ENCODE results near the gene CREB5.

CREB5 gene

DNA sequence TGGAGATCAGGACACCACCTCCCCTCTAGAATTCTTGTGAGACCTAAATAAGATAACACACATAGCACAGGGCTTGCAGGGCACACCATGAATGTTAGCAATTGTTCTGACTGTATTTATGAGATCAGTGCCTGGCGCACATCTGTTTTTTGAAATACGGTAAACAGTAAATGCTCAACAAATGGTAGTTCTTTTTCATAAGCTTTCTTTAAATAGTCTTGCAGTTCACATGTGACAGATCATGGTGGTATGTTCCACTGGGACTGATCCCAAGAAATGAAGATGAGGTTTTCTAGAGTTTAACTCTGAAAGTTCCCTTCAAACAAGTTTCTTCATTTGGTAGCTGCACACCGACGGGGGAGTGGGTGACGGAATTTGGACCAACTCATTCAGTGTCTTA is 34.8 kb downstream of the CREB5 start:
- TF ChIP-seq, protein P1, sequence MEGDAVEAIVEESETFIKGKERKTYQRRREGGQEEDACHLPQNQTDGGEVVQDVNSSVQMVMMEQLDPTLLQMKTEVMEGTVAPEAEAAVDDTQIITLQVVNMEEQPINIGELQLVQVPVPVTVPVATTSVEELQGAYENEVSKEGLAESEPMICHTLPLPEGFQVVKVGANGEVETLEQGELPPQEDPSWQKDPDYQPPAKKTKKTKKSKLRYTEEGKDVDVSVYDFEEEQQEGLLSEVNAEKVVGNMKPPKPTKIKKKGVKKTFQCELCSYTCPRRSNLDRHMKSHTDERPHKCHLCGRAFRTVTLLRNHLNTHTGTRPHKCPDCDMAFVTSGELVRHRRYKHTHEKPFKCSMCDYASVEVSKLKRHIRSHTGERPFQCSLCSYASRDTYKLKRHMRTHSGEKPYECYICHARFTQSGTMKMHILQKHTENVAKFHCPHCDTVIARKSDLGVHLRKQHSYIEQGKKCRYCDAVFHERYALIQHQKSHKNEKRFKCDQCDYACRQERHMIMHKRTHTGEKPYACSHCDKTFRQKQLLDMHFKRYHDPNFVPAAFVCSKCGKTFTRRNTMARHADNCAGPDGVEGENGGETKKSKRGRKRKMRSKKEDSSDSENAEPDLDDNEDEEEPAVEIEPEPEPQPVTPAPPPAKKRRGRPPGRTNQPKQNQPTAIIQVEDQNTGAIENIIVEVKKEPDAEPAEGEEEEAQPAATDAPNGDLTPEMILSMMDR (IDR thresholded peaks at IDR 0.05; ENCODE audit: insufficient read depth, missing control alignments): no peak
- FAIRE-seq (no peak), DNase-seq (ENCODE audit: insufficient read length, low spot score) (no peak)

- no peak for FAIRE-seq
- no peak for DNase-seq (ENCODE audit: insufficient read length, low spot score)
- TF ChIP-seq, protein P1 (IDR thresholded peaks at IDR 0.05; ENCODE audit: insufficient read depth, missing control alignments): no peak
Measured at GRCh38 chr7:28448708-28449107, 36.4 kb downstream of the CREB5 start.

- TF ChIP-seq, protein P1 (IDR thresholded peaks at IDR 0.05; ENCODE audit: insufficient read depth, missing control alignments): no peak
- FAIRE-seq (no peak), DNase-seq (ENCODE audit: insufficient read length, low spot score) (no peak)
Measured at GRCh38 chr7:28452681-28453080, 40.4 kb downstream of the CREB5 start.

DNA sequence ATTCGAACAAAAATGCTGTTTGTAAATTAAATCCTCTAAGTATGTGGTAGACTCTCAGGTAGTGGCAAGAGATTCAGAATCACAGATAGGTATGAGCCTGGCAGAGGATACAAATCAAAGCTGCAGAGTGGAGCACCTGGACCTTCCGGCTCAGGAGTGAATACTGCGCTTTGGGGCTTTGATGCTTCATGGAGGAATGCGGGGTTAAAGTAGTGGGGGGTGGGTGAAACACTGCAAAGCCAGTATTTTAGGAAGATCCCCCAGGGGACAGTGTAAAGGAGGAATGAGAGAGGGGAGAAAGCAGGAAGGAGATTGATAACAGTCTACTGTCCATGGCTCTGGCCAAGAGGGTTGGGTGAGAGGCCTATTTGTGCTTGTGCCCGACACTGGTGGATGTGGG is 43.2 kb downstream of the CREB5 start:
- FAIRE-seq (no peak), DNase-seq (ENCODE audit: insufficient read length, low spot score) (no peak)
- TF ChIP-seq, protein P1 (IDR thresholded peaks at IDR 0.05; ENCODE audit: insufficient read depth, missing control alignments): no peak

GRCh38 chr7:28456044-28456443 is 43.7 kb downstream of the CREB5 start:
- TF ChIP-seq, protein P1 (IDR thresholded peaks at IDR 0.05; ENCODE audit: insufficient read depth, missing control alignments): no peak
- no peak for DNase-seq (ENCODE audit: insufficient read length, low spot score)
- FAIRE-seq: no peak

DNA sequence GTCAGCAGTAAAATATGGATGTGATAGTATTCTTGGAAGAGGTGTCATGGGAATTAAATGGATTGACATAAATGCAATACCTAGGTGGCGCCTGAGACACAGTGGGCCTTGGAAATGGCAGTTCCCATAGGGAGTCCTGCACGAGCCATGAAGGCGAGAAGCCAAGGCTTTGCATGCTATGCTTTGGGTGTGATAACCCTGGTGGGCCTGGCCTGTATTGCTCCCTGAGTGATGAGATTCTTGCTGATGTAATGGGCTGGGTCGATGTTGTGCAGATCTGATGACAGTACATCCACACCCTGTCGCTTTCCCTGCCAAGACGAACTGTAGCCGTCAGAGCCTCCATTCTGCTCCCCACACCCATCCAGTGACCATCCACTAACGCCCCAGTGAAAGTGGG is 46.4 kb downstream of the CREB5 start:
- FAIRE-seq: no peak
- DNase-seq (ENCODE audit: insufficient read length, low spot score): no peak
- TF ChIP-seq, protein P1 (IDR thresholded peaks at IDR 0.05; ENCODE audit: insufficient read depth, missing control alignments): no peak

- DNase-seq (ENCODE audit: insufficient read length, low spot score): no peak
- TF ChIP-seq, protein P1 (IDR thresholded peaks at IDR 0.05; ENCODE audit: insufficient read depth, missing control alignments): no peak
- FAIRE-seq: no peak
Measured at GRCh38 chr7:28459306-28459705, 47.0 kb downstream of the CREB5 start.

Measured in D721Med (cell line).